Kidney tubule cell (primary cell): ENCODE data around the gene LLGL2.
"Not testable (repeated sequence)": the region's sequence is repeated elsewhere in the genome, so short reads cannot be mapped to it uniquely, and the experiment has no call there.

Experiments
- DNase-seq: peaks from one replicate; pipeline ENCODE4 v3.0.0-alpha.2; 2018; ENCODE audit warnings: low spot score

LLGL2 gene

GRCh38 chr17:75570772-75571171, 45.3 kb downstream of the LLGL2 start:
- no peak for DNase-seq

GRCh38 chr17:75571197-75571884, 45.8 kb downstream of the LLGL2 start:
- no peak for DNase-seq

GRCh38 chr17:75571885-75572215, 46.4 kb downstream of the LLGL2 start:
- DNase-seq, result no peak

- DNase-seq, result no peak
Observed at GRCh38 chr17:75572713-75573539, 47.4 kb downstream of the LLGL2 start.

- no peak for DNase-seq
Observed at GRCh38 chr17:75573540-75573957, 48.1 kb downstream of the LLGL2 start.

GRCh38 chr17:75573994-75574393, 48.5 kb downstream of the LLGL2 start:
- no peak for DNase-seq

- DNase-seq, result no peak
Observed at GRCh38 chr17:75574404-75575036, 49.0 kb downstream of the LLGL2 start.

GRCh38 chr17:75575197-75575596, 49.7 kb downstream of the LLGL2 start:
- no peak for DNase-seq

- DNase-seq, result no peak
Observed at GRCh38 chr17:75575728-75576127, 50.2 kb downstream of the LLGL2 start.

GRCh38 chr17:75576661-75577060, 51.2 kb downstream of the LLGL2 start:
- no peak for DNase-seq

- DNase-seq, result not testable (repeated sequence)
Observed at GRCh38 chr17:75581121-75581725, 55.7 kb downstream of the LLGL2 start.

- not testable (repeated sequence) for DNase-seq
Observed at GRCh38 chr17:75583197-75583596, 57.7 kb downstream of the LLGL2 start.

- DNase-seq, result no peak
Observed at GRCh38 chr17:75584849-75585175, 59.3 kb downstream of the LLGL2 start.

- no peak for DNase-seq
Observed at GRCh38 chr17:75587675-75588595, 62.4 kb downstream of the LLGL2 start, which contains the start of gene MYO15B. MYO15B (plus strand) TSS chr17:75587800; CDS start chr17:75588058, 258 bp downstream.

GRCh38 chr17:75588596-75589011, 63.1 kb downstream of the LLGL2 start:
- no peak for DNase-seq

GRCh38 chr17:75589012-75589918, 63.8 kb downstream of the LLGL2 start:
- peak; percentile 86 for DNase-seq

GRCh38 chr17:75589919-75590303, 64.4 kb downstream of the LLGL2 start:
- no peak for DNase-seq

- no peak for DNase-seq
Observed at GRCh38 chr17:75590314-75590761, 64.8 kb downstream of the LLGL2 start.

GRCh38 chr17:75590849-75591721, 65.6 kb downstream of the LLGL2 start:
- no peak for DNase-seq
